ENCODE results near the gene CDH22.

DNA sequence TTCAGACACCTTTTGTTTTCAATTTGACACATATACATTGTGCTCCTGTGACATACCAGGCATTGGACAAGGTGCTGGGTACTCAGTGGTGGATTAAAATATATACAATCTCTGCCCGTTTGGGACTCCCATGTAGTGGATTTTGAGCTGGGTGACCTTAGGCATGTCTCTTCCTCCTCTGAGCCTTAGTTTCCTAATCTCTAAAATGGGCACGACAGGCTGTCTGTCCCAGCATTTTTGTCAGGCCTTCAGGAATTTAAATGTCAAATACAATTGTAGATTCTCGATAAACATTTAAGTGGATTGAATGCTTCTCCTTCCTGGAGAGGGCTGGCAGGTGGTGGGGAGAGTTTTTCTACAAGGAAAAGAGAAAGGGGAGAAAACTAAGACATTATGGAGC is 22.6 kb downstream of the CDH22 start:
- TF ChIP-seq MXI1 (conservative IDR thresholded peaks at IDR 0.05; ENCODE audit: poor library complexity, severe bottlenecking) (no peak), SMC3 (conservative IDR thresholded peaks at IDR 0.05; ENCODE audit: poor library complexity) (no peak), TAF1 (IDR thresholded peaks at IDR 0.05; ENCODE audit: low read depth) (no peak), EP300 (conservative IDR thresholded peaks at IDR 0.05; ENCODE audit: poor library complexity, severe bottlenecking) (no peak), POLR2AphosphoS5 (IDR thresholded peaks at IDR 0.05) (no peak)
- TF ChIP-seq, protein P1, sequence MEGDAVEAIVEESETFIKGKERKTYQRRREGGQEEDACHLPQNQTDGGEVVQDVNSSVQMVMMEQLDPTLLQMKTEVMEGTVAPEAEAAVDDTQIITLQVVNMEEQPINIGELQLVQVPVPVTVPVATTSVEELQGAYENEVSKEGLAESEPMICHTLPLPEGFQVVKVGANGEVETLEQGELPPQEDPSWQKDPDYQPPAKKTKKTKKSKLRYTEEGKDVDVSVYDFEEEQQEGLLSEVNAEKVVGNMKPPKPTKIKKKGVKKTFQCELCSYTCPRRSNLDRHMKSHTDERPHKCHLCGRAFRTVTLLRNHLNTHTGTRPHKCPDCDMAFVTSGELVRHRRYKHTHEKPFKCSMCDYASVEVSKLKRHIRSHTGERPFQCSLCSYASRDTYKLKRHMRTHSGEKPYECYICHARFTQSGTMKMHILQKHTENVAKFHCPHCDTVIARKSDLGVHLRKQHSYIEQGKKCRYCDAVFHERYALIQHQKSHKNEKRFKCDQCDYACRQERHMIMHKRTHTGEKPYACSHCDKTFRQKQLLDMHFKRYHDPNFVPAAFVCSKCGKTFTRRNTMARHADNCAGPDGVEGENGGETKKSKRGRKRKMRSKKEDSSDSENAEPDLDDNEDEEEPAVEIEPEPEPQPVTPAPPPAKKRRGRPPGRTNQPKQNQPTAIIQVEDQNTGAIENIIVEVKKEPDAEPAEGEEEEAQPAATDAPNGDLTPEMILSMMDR (IDR thresholded peaks at IDR 0.05; ENCODE audit: poor library complexity, severe bottlenecking) = no peak
- TF ChIP-seq, protein P2, sequence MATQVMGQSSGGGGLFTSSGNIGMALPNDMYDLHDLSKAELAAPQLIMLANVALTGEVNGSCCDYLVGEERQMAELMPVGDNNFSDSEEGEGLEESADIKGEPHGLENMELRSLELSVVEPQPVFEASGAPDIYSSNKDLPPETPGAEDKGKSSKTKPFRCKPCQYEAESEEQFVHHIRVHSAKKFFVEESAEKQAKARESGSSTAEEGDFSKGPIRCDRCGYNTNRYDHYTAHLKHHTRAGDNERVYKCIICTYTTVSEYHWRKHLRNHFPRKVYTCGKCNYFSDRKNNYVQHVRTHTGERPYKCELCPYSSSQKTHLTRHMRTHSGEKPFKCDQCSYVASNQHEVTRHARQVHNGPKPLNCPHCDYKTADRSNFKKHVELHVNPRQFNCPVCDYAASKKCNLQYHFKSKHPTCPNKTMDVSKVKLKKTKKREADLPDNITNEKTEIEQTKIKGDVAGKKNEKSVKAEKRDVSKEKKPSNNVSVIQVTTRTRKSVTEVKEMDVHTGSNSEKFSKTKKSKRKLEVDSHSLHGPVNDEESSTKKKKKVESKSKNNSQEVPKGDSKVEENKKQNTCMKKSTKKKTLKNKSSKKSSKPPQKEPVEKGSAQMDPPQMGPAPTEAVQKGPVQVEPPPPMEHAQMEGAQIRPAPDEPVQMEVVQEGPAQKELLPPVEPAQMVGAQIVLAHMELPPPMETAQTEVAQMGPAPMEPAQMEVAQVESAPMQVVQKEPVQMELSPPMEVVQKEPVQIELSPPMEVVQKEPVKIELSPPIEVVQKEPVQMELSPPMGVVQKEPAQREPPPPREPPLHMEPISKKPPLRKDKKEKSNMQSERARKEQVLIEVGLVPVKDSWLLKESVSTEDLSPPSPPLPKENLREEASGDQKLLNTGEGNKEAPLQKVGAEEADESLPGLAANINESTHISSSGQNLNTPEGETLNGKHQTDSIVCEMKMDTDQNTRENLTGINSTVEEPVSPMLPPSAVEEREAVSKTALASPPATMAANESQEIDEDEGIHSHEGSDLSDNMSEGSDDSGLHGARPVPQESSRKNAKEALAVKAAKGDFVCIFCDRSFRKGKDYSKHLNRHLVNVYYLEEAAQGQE (IDR thresholded peaks at IDR 0.05; ENCODE audit: borderline replicate concordance) = no peak

Measured in neural cell (in vitro differentiated cells).